ENCODE data around the gene PDCD4. TPM values are rescaled to one million over a fixed set of nuclear protein-coding genes. Genes with fewer than 3 reads are reported as not detected.

The PDCD4 gene
- total RNA-seq, 1 donor: 330 TPM

- Histone ChIP-seq H3K4me3 (ENCODE audit: low read length) (no peak overlapping the region), H3K9me3 (ENCODE audit: low read depth, low read length) (no peaks in the 10 kb centered on the region), H3K4me1 (ENCODE audit: insufficient read depth, low read length) (no peaks in the 10 kb centered on the region), H3K27me3 (ENCODE audit: insufficient read depth, low read length) (no peaks in the 10 kb centered on the region)
Measured at GRCh38 chr10:110936757-110937156, 65.0 kb downstream of the PDCD4 start.

GRCh38 chr10:110939419-110939818 lies 67.7 kb downstream of the PDCD4 start:
- Histone ChIP-seq H3K4me3 (ENCODE audit: low read length) (no peak overlapping the region), H3K9me3 (ENCODE audit: low read depth, low read length) (no peaks in the 10 kb centered on the region), H3K27me3 (ENCODE audit: insufficient read depth, low read length) (no peaks in the 10 kb centered on the region), H3K4me1 (ENCODE audit: insufficient read depth, low read length) (no peaks in the 10 kb centered on the region)

GRCh38 chr10:110944792-110945396 lies 73.2 kb downstream of the PDCD4 start:
- Histone ChIP-seq H3K9me3 (ENCODE audit: low read depth, low read length) (no peaks in the 10 kb centered on the region), H3K4me3 (ENCODE audit: low read length) (no peak overlapping the region)

GRCh38 chr10:110946496-110946895 lies 74.8 kb downstream of the PDCD4 start:
- H3K4me1 ChIP-seq (ENCODE audit: insufficient read depth, low read length): peaks cover 9% of the 10 kb centered on the region
- H3K9me3 ChIP-seq (ENCODE audit: low read depth, low read length): no peaks in the 10 kb centered on the region
- no peak overlapping the region for H3K4me3 ChIP-seq (ENCODE audit: low read length)
- H3K27me3 ChIP-seq (ENCODE audit: insufficient read depth, low read length): no peaks in the 10 kb centered on the region

More at GRCh38 chr10:110944792-110945396, 73.2 kb downstream of the PDCD4 start:
- H3K4me1 ChIP-seq (ENCODE audit: insufficient read depth, low read length): peaks cover 9% of the 10 kb centered on the region
- H3K27me3 ChIP-seq (ENCODE audit: insufficient read depth, low read length): no peaks in the 10 kb centered on the region

- H3K9me3 ChIP-seq (ENCODE audit: low read depth, low read length): no peaks in the 10 kb centered on the region
- peaks cover 9% of the 10 kb centered on the region for H3K4me1 ChIP-seq (ENCODE audit: insufficient read depth, low read length)
- H3K27me3 ChIP-seq (ENCODE audit: insufficient read depth, low read length): no peaks in the 10 kb centered on the region
- no peak overlapping the region for H3K4me3 ChIP-seq (ENCODE audit: low read length)
Measured at GRCh38 chr10:110947061-110947595, 75.4 kb downstream of the PDCD4 start.

Other genes with a start within 250 kb of the PDCD4 start
- 1.0 TPM for gene RBM20, start 227.6 kb upstream of the PDCD4 start, total RNA-seq
- 33.0 TPM for gene BBIP1, start 47.3 kb downstream of the PDCD4 start, total RNA-seq
- 98.6 TPM for gene SHOC2, start 47.7 kb downstream of the PDCD4 start, total RNA-seq
- 0.21 TPM for gene ADRA2A, start 205.1 kb downstream of the PDCD4 start, total RNA-seq